ENCODE data around the gene GRK3. TPM values are rescaled to one million over a fixed set of nuclear protein-coding genes. Genes with fewer than 3 reads are reported as not detected.

GRK3 gene
- total RNA-seq, 1 donor from 2014 or later = 6.3 TPM

GRCh38 chr22:25729016-25729995, 164.8 kb downstream of the GRK3 start:
- Histone ChIP-seq H3K4me1 (ENCODE audit: control insufficient read depth in 3 of 3, insufficient read depth in 3 of 3, low read length in 3 of 3) (no peaks in the 10 kb centered on the region), H3K9me3 (ENCODE audit: control insufficient read depth in 3 of 3, low read length in 3 of 3) (no peaks in the 10 kb centered on the region), H3K9ac (ENCODE audit: low read depth in 1 of 3, low read length in 3 of 3) (no peak overlapping the region), H3K36me3 (ENCODE audit: control insufficient read depth in 3 of 3, insufficient read depth in 3 of 3, low read length in 3 of 3) (no peaks in the 10 kb centered on the region), H3K27ac (ENCODE audit: low read depth, low read length) (no peak overlapping the region), H3K4me3 (ENCODE audit: low read length in 3 of 3) (no peak overlapping the region), H3K27me3 (ENCODE audit: control insufficient read depth in 3 of 3, insufficient read depth in 3 of 3, low read length in 3 of 3) (no peaks in the 10 kb centered on the region)

GRCh38 chr22:25735650-25736049, 171.2 kb downstream of the GRK3 start:
- Histone ChIP-seq H3K9me3 (ENCODE audit: control insufficient read depth in 3 of 3, low read length in 3 of 3) (no peaks in the 10 kb centered on the region), H3K4me3 (ENCODE audit: low read length in 3 of 3) (no peak overlapping the region)

GRCh38 chr22:25736378-25737011, 172.0 kb downstream of the GRK3 start:
- Histone ChIP-seq H3K36me3 (ENCODE audit: control insufficient read depth in 3 of 3, insufficient read depth in 3 of 3, low read length in 3 of 3) (no peaks in the 10 kb centered on the region), H3K27me3 (ENCODE audit: control insufficient read depth in 3 of 3, insufficient read depth in 3 of 3, low read length in 3 of 3) (no peaks in the 10 kb centered on the region), H3K4me1 (ENCODE audit: control insufficient read depth in 3 of 3, insufficient read depth in 3 of 3, low read length in 3 of 3) (peaks cover 3% of the 10 kb centered on the region in 3 donors), H3K9ac (ENCODE audit: low read depth in 1 of 3, low read length in 3 of 3) (no peak overlapping the region), H3K9me3 (ENCODE audit: control insufficient read depth in 3 of 3, low read length in 3 of 3) (no peaks in the 10 kb centered on the region), H3K4me3 (ENCODE audit: low read length in 3 of 3) (no peak overlapping the region), H3K27ac (ENCODE audit: low read depth, low read length) (no peak overlapping the region)

More at GRCh38 chr22:25735650-25736049, 171.2 kb downstream of the GRK3 start:
- Histone ChIP-seq H3K9ac (ENCODE audit: low read depth in 1 of 3, low read length in 3 of 3) (no peak overlapping the region), H3K27me3 (ENCODE audit: control insufficient read depth in 3 of 3, insufficient read depth in 3 of 3, low read length in 3 of 3) (no peaks in the 10 kb centered on the region), H3K4me1 (ENCODE audit: control insufficient read depth in 3 of 3, insufficient read depth in 3 of 3, low read length in 3 of 3) (no peaks in the 10 kb centered on the region), H3K27ac (ENCODE audit: low read depth, low read length) (no peak overlapping the region), H3K36me3 (ENCODE audit: control insufficient read depth in 3 of 3, insufficient read depth in 3 of 3, low read length in 3 of 3) (no peaks in the 10 kb centered on the region)

GRCh38 chr22:25739659-25740344, 175.3 kb downstream of the GRK3 start:
- no peaks in the 10 kb centered on the region for H3K27me3 ChIP-seq (ENCODE audit: control insufficient read depth in 3 of 3, insufficient read depth in 3 of 3, low read length in 3 of 3)
- H3K9me3 ChIP-seq (ENCODE audit: control insufficient read depth in 3 of 3, low read length in 3 of 3) = no peaks in the 10 kb centered on the region
- H3K36me3 ChIP-seq (ENCODE audit: control insufficient read depth in 3 of 3, insufficient read depth in 3 of 3, low read length in 3 of 3) = peaks cover 0 to 2% (median 0%) of the 10 kb centered on the region in 3 donors
- no peak overlapping the region for H3K9ac ChIP-seq (ENCODE audit: low read depth in 1 of 3, low read length in 3 of 3)
- H3K4me3 ChIP-seq (ENCODE audit: low read length in 3 of 3) = no peak overlapping the region
- H3K4me1 ChIP-seq (ENCODE audit: control insufficient read depth in 3 of 3, insufficient read depth in 3 of 3, low read length in 3 of 3) = peaks cover 11 to 14% (median 13%) of the 10 kb centered on the region in 3 donors
- no peak overlapping the region for H3K27ac ChIP-seq (ENCODE audit: low read depth, low read length)

- Histone ChIP-seq H3K4me3 (ENCODE audit: low read length in 3 of 3) (peak within 1 kb of the TSS; percentile 79 to 82 (median 81)), H3K9ac (ENCODE audit: low read depth in 1 of 3, low read length in 3 of 3) (peak within 1 kb of the TSS; percentile 97 to 98 (median 98)), H3K36me3 (ENCODE audit: control insufficient read depth in 3 of 3, insufficient read depth in 3 of 3, low read length in 3 of 3) (peaks cover 0 to 2% (median 0%) of the 10 kb centered on the region in 3 donors), H3K4me1 (ENCODE audit: control insufficient read depth in 3 of 3, insufficient read depth in 3 of 3, low read length in 3 of 3) (peaks cover 28 to 36% (median 30%) of the 10 kb centered on the region in 3 donors), H3K27ac (ENCODE audit: low read depth, low read length) (peak within 1 kb of the TSS; percentile 98), H3K27me3 (ENCODE audit: control insufficient read depth in 3 of 3, insufficient read depth in 3 of 3, low read length in 3 of 3) (no peaks in the 10 kb centered on the region), H3K9me3 (ENCODE audit: control insufficient read depth in 3 of 3, low read length in 3 of 3) (no peaks in the 10 kb centered on the region)
Observed at GRCh38 chr22:25741692-25742626, 177.5 kb downstream of the GRK3 start, which contains the start of gene MYO18B. MYO18B (plus strand) TSS chr22:25742188; CDS start chr22:25761093, 18,905 bp downstream.

- H3K9me3 ChIP-seq (ENCODE audit: control insufficient read depth in 3 of 3, low read length in 3 of 3) = no peaks in the 10 kb centered on the region
- peak overlapping the region; percentile 98 for H3K27ac ChIP-seq (ENCODE audit: low read depth, low read length)
- peak overlapping the region; percentile 79 to 82 (median 81) for H3K4me3 ChIP-seq (ENCODE audit: low read length in 3 of 3)
- H3K9ac ChIP-seq (ENCODE audit: low read depth in 1 of 3, low read length in 3 of 3) = peak overlapping the region; percentile 97 to 98 (median 98)
- no peaks in the 10 kb centered on the region for H3K27me3 ChIP-seq (ENCODE audit: control insufficient read depth in 3 of 3, insufficient read depth in 3 of 3, low read length in 3 of 3)
- peaks cover 0 to 2% (median 0%) of the 10 kb centered on the region in 3 donors for H3K36me3 ChIP-seq (ENCODE audit: control insufficient read depth in 3 of 3, insufficient read depth in 3 of 3, low read length in 3 of 3)
- peaks cover 39 to 47% (median 41%) of the 10 kb centered on the region in 3 donors for H3K4me1 ChIP-seq (ENCODE audit: control insufficient read depth in 3 of 3, insufficient read depth in 3 of 3, low read length in 3 of 3)
Observed at GRCh38 chr22:25742918-25743708, 178.6 kb downstream of the GRK3 start.

GRCh38 chr22:25744694-25745093, 180.2 kb downstream of the GRK3 start:
- peaks cover 55 to 63% (median 57%) of the 10 kb centered on the region in 3 donors for H3K4me1 ChIP-seq (ENCODE audit: control insufficient read depth in 3 of 3, insufficient read depth in 3 of 3, low read length in 3 of 3)
- H3K36me3 ChIP-seq (ENCODE audit: control insufficient read depth in 3 of 3, insufficient read depth in 3 of 3, low read length in 3 of 3) = peaks cover 0 to 2% (median 0%) of the 10 kb centered on the region in 3 donors
- peak overlapping the region; percentile 98 for H3K27ac ChIP-seq (ENCODE audit: low read depth, low read length)
- H3K9me3 ChIP-seq (ENCODE audit: control insufficient read depth in 3 of 3, low read length in 3 of 3) = no peaks in the 10 kb centered on the region
- H3K27me3 ChIP-seq (ENCODE audit: control insufficient read depth in 3 of 3, insufficient read depth in 3 of 3, low read length in 3 of 3) = no peaks in the 10 kb centered on the region
- peak overlapping the region; percentile 41 to 60 (median 41) for H3K4me3 ChIP-seq (ENCODE audit: low read length in 3 of 3)
- peak overlapping the region in 2 of 3 donors; percentile 4 to 12 for H3K9ac ChIP-seq (ENCODE audit: low read depth in 1 of 3, low read length in 3 of 3)

GRCh38 chr22:25745341-25746011, 181.0 kb downstream of the GRK3 start:
- Histone ChIP-seq H3K9ac (ENCODE audit: low read depth in 1 of 3, low read length in 3 of 3) (peak overlapping the region; percentile 4 to 55 (median 36)), H3K27ac (ENCODE audit: low read depth, low read length) (peak overlapping the region; percentile 76), H3K4me1 (ENCODE audit: control insufficient read depth in 3 of 3, insufficient read depth in 3 of 3, low read length in 3 of 3) (peaks cover 63 to 71% (median 65%) of the 10 kb centered on the region in 3 donors), H3K9me3 (ENCODE audit: control insufficient read depth in 3 of 3, low read length in 3 of 3) (no peaks in the 10 kb centered on the region), H3K27me3 (ENCODE audit: control insufficient read depth in 3 of 3, insufficient read depth in 3 of 3, low read length in 3 of 3) (no peaks in the 10 kb centered on the region), H3K36me3 (ENCODE audit: control insufficient read depth in 3 of 3, insufficient read depth in 3 of 3, low read length in 3 of 3) (peaks cover 0 to 2% (median 0%) of the 10 kb centered on the region in 3 donors), H3K4me3 (ENCODE audit: low read length in 3 of 3) (peak overlapping the region; percentile 4 to 15 (median 7))
